RWPE1 (cell line): ENCODE measurements around the gene SCN4A.

ENCODE experiments used
- CTCF ChIA-PET: fragments of 350-600 bp; sonication (Branson Sonifier 250); formaldehyde crosslinking; extraction: SDS; loops from one replicate; lab custom pipeline; 2021; lab: Yijun Ruan, JAX
- POLR2A ChIA-PET: fragments of 400-600 bp; formaldehyde crosslinking; extraction: SDS; loops from one replicate; lab custom pipeline; 2020; ENCODE audit warnings: antibody characterized with exemption; ENCODE audit not compliant: low non-redundant PET; lab: Yijun Ruan, JAX
- DNase-seq: peaks from one replicate; pipeline ENCODE4 v3.0.0; 2012; ENCODE audit warnings: low spot score
- H3K27ac ChIP-seq: fragments of 450-650 bp; 2 replicates; pipeline ENCODE4 v1.5.1; 2017
- TF ChIP-seq, protein P1 (sequence below): fragments of 450-650 bp; conservative IDR thresholded peaks from 2 replicates; pipeline ENCODE4 v1.5.1; 2017; ENCODE audit warnings: low read depth, mild to moderate bottlenecking

Gene SCN4A

DNA sequence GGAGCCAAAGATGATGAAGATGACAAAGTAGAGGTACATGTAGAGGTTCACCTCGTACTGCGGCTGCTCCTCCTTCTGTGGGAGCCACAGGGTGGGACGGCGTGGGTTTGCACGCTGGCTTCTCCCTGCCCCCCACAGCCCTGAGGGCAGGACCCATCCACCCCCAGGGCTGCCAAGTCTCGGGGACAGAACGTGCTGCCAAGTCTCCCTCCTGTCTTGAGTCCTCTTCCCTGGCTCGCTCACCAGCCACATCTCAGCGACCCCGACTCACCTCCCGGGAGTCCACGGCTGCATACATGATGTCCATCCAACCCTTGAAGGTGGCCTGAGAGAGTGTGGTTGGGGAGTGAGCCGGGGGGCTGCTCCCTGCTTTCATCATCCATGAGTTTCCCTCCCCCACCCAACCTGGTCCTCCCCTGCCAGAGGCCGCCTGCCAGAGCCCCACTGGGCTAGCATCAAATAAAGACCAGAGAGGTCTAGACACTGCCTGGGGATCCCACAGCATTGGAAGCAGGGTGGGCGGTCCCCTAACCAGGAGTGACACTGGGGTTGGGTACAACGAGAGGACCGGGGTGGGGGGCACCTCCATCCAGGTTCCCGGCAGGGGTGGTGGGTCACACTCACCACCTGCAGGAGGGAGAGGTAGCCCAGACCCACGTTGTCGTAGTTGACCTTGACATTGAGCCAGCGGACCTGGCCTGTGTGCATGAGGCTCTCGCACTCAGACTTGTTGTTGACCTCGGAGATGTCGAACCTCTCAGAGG, 27.8 kb downstream of the SCN4A start:
- CTCF ChIA-PET = no interaction called here
- DNase-seq = no peak

GRCh38 chr17:63943745-63944144, 29.0 kb downstream of the SCN4A start:
- TF ChIP-seq, protein P1, sequence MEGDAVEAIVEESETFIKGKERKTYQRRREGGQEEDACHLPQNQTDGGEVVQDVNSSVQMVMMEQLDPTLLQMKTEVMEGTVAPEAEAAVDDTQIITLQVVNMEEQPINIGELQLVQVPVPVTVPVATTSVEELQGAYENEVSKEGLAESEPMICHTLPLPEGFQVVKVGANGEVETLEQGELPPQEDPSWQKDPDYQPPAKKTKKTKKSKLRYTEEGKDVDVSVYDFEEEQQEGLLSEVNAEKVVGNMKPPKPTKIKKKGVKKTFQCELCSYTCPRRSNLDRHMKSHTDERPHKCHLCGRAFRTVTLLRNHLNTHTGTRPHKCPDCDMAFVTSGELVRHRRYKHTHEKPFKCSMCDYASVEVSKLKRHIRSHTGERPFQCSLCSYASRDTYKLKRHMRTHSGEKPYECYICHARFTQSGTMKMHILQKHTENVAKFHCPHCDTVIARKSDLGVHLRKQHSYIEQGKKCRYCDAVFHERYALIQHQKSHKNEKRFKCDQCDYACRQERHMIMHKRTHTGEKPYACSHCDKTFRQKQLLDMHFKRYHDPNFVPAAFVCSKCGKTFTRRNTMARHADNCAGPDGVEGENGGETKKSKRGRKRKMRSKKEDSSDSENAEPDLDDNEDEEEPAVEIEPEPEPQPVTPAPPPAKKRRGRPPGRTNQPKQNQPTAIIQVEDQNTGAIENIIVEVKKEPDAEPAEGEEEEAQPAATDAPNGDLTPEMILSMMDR = no peak
- H3K27ac ChIP-seq = no peak overlapping the region
- POLR2A ChIA-PET = no interaction called here
- CTCF ChIA-PET = no interaction called here
- DNase-seq = no peak

More for the DNA sequence above, 27.8 kb downstream of the SCN4A start:
- POLR2A ChIA-PET = no interaction called here
- H3K27ac ChIP-seq = no peak overlapping the region
- TF ChIP-seq, protein P1 = no peak

DNA sequence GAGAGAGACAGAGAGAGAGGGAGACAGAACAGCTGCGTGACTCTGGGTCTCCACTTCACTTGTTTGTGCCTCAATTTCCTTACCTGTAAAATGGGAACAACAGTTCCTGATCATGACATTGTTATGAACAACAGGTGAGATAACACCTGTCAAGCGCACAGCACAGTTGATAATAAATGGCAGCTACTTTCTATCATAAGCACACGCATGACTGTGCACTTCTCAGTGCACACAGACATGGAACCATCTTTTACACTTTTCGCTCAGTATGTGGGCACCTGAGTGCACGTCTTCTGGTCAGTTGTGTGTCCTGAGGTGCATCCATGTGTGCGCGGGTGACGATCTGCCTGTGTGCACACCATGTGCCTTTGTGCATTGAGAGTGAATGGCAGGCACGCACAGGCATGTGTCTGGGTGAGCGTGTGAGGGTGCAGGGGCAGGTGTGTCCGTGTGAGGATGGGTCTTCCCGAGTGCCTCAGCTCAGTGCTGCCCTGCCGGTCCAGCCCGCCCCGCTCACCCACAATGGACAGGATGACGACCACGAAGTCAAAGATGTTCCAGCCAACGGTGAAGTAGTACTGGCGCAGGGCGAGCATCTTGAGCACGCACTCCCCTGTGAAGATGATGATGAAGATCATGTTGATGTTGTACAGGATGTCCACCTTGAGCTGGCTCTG, 30.3 kb downstream of the SCN4A start:
- DNase-seq = no peak
- CTCF ChIA-PET = no interaction called here
- H3K27ac ChIP-seq = no peak overlapping the region
- TF ChIP-seq, protein P1 = no peak
- POLR2A ChIA-PET = no interaction called here

- ChIA-PET POLR2A (no interaction called here), CTCF (no interaction called here)
- H3K27ac ChIP-seq = no peak overlapping the region
- no peak for DNase-seq
- TF ChIP-seq, protein P1 = no peak
These were observed 31.0 kb downstream of the SCN4A start for GRCh38 chr17:63941751-63942150.

GRCh38 chr17:63941162-63941561, 31.6 kb downstream of the SCN4A start:
- no peak overlapping the region for H3K27ac ChIP-seq
- no peak for DNase-seq
- ChIA-PET POLR2A (no interaction called here), CTCF (interaction anchor here (0.8 kb wide), 1 partner anchor 92 kb away, joined by 4 read pairs; no protein-coding TSS in a partner anchor)
- TF ChIP-seq, protein P1 = no peak

GRCh38 chr17:63940584-63940983, 32.1 kb downstream of the SCN4A start:
- TF ChIP-seq, protein P1 = no peak
- POLR2A ChIA-PET = no interaction called here
- no peak overlapping the region for H3K27ac ChIP-seq
- DNase-seq = no peak
- CTCF ChIA-PET = interaction anchor here (0.6 to 0.8 kb wide), 2 partner anchors 85 to 92 kb away, joined by 3 to 4 read pairs; no protein-coding TSS in a partner anchor
